ENCODE data around the gene REN. TPM values are rescaled to one million over a fixed set of nuclear protein-coding genes. Genes with fewer than 3 reads are reported as not detected.

The REN gene
- total and polyA plus RNA-seq, 4 donors, result 0.05 to 0.25 (median 0.15) TPM; not detected in 1

GRCh38 chr1:204151552-204152309 is 14.4 kb downstream of the REN start, which contains the start of gene ETNK2 (continued):
- no peak for TF ChIP-seq GABPA (IDR thresholded peaks at IDR 0.05 in 1 of 2, conservative IDR thresholded peaks at IDR 0.05 in 1 of 2)
- no peak for TF ChIP-seq YY1 (IDR thresholded peaks at IDR 0.05)

- no peaks in the 10 kb centered on the region for H3K9me3 ChIP-seq (ENCODE audit: control insufficient read depth in 4 of 4, low read length in 3 of 4)
- 18% methylated on average over 33 of the region's 33 CpGs for WGBS
- no peak for DNase-seq (ENCODE audit: low spot score)
- peak overlapping the region; percentile 50 to 71 (median 57) for H3K4me3 ChIP-seq (ENCODE audit: low read depth in 1 of 3, low read length in 3 of 3)
- H3K4me1 ChIP-seq (ENCODE audit: control insufficient read depth in 4 of 4, insufficient read depth in 4 of 4, low read length in 3 of 4), result peaks cover 5 to 63% (median 49%) of the 10 kb centered on the region in 4 donors
- peak; percentile 4 for TF ChIP-seq REST (IDR thresholded peaks at IDR 0.05)
- peak; percentile 32 for TF ChIP-seq YY1 (IDR thresholded peaks at IDR 0.05)
- no peak for TF ChIP-seq RAD21 (IDR thresholded peaks at IDR 0.05)
- H3K27ac ChIP-seq (ENCODE audit: low read depth in 1 of 2, low read length in 2 of 2), result peak overlapping the region; percentile 28 to 77
- H3K36me3 ChIP-seq (ENCODE audit: control insufficient read depth in 4 of 4, insufficient read depth in 3 of 4, low read depth in 1 of 4, low read length in 3 of 4), result no peaks in the 10 kb centered on the region
- H3K27me3 ChIP-seq (ENCODE audit: control insufficient read depth in 4 of 4, insufficient read depth in 4 of 4, low read length in 3 of 4), result no peaks in the 10 kb centered on the region
- no peak overlapping the region for H3K9ac ChIP-seq (ENCODE audit: low read depth in 1 of 2, low read length in 2 of 2)
Measured at GRCh38 chr1:204150702-204151551, 15.2 kb downstream of the REN start.

- 47% methylated on average over 16 of the region's 16 CpGs for WGBS
- Histone ChIP-seq H3K4me3 (ENCODE audit: low read depth in 1 of 3, low read length in 3 of 3) (peak overlapping the region; percentile 57 to 71 (median 58)), H3K9me3 (ENCODE audit: control insufficient read depth in 4 of 4, low read length in 3 of 4) (no peaks in the 10 kb centered on the region), H3K27me3 (ENCODE audit: control insufficient read depth in 4 of 4, insufficient read depth in 4 of 4, low read length in 3 of 4) (no peaks in the 10 kb centered on the region), H3K9ac (ENCODE audit: low read depth in 1 of 2, low read length in 2 of 2) (no peak overlapping the region), H3K36me3 (ENCODE audit: control insufficient read depth in 4 of 4, insufficient read depth in 3 of 4, low read depth in 1 of 4, low read length in 3 of 4) (no peaks in the 10 kb centered on the region), H3K27ac (ENCODE audit: low read depth in 1 of 2, low read length in 2 of 2) (peak overlapping the region in 1 of 2 donors; percentile 77), H3K4me1 (ENCODE audit: control insufficient read depth in 4 of 4, insufficient read depth in 4 of 4, low read length in 3 of 4) (peaks cover 9 to 72% (median 58%) of the 10 kb centered on the region in 4 donors)
- no peak for DNase-seq (ENCODE audit: low spot score)
- TF ChIP-seq HNF4G (IDR thresholded peaks at IDR 0.05), result no peak
- TF ChIP-seq REST (IDR thresholded peaks at IDR 0.05), result peak; percentile 12
- no peak for TF ChIP-seq GABPA (IDR thresholded peaks at IDR 0.05 in 1 of 2, conservative IDR thresholded peaks at IDR 0.05 in 1 of 2)
- TF ChIP-seq HNF4A (conservative IDR thresholded peaks at IDR 0.05), result peak; percentile 55 to 74
- peak; percentile 57 to 86 for TF ChIP-seq RXRA (IDR thresholded peaks at IDR 0.05)
- no peak for TF ChIP-seq ZBTB33 (IDR thresholded peaks at IDR 0.05)
- TF ChIP-seq ATF3 (IDR thresholded peaks at IDR 0.05), result no peak
- no peak for TF ChIP-seq FOXA1 (IDR thresholded peaks at IDR 0.05)
- TF ChIP-seq RAD21 (IDR thresholded peaks at IDR 0.05), result peak in 1 of 2 donors; percentile 18
- TF ChIP-seq SP1 (IDR thresholded peaks at IDR 0.05), result peak; percentile 90
- TF ChIP-seq YY1 (IDR thresholded peaks at IDR 0.05), result peak; percentile 7
- peak; percentile 56 for TF ChIP-seq TAF1 (conservative IDR thresholded peaks at IDR 0.05)
- no peak for TF ChIP-seq NR2F2 (IDR thresholded peaks at IDR 0.05)
Measured at GRCh38 chr1:204149635-204150565, 16.2 kb downstream of the REN start.

All from liver (tissue), 9 donors.